Sigmoid colon (tissue), 7 donors: ENCODE results near the gene EML6. TPM values are rescaled to one million over a fixed set of nuclear protein-coding genes. Genes with fewer than 3 reads are reported as not detected.

ENCODE experiments used
- DNase-seq: peaks from one replicate; pipeline ENCODE4 v3.0.0-alpha.2; 2019
- H3K27ac ChIP-seq, 4 donors: fragments of 200-600 bp; sonication (generic); one replicate each; pipeline ENCODE4 v1.5.1; 2016 to 2019; ENCODE audit warnings: mild to moderate bottlenecking in 1 of 4
- H3K27me3 ChIP-seq, 3 donors: fragments of 200-600 bp; sonication (generic); one replicate each; pipeline ENCODE4 v1.5.1; 2019; ENCODE audit warnings: mild to moderate bottlenecking in 1 of 3
- H3K36me3 ChIP-seq, 4 donors: fragments of 200-600 bp; sonication (generic); one replicate each; pipeline ENCODE4 v1.5.1; 2016 to 2019
- H3K4me1 ChIP-seq, 4 donors: fragments of 200-600 bp; sonication (generic); one replicate each; pipeline ENCODE4 v1.5.1; 2017 to 2019
- H3K4me3 ChIP-seq, 4 donors: fragments of 200-600 bp; sonication (generic); one replicate each; pipeline ENCODE4 v1.5.1; 2017 to 2019; ENCODE audit warnings: mild to moderate bottlenecking in 2 of 4, moderate library complexity in 1 of 4
- H3K9me3 ChIP-seq, 4 donors: fragments of 200-600 bp in 3 of 4; sonication (generic) in 3 of 4; one replicate each; pipeline versions ENCODE4 v1.5.1 to v1.6.1; 2013 to 2019
- EP300 ChIP-seq, 4 donors: sonication (generic); formaldehyde crosslinking; IDR thresholded peaks; one replicate each; pipeline ENCODE4 v1.6.1; 2017; ENCODE audit warnings: antibody characterized with exemption in 4 of 4
- POLR2A ChIP-seq, 2 donors: fragments of 450-650 bp; IDR thresholded peaks; one replicate each; pipeline ENCODE4 v1.6.1; 2016; ENCODE audit warnings: antibody characterized with exemption in 2 of 2, mild to moderate bottlenecking in 2 of 2, moderate library complexity in 2 of 2
- POLR2AphosphoS5 ChIP-seq, 4 donors: sonication (generic); formaldehyde crosslinking; IDR thresholded peaks; one replicate each; pipeline ENCODE4 v1.6.1; 2017; ENCODE audit warnings: antibody characterized with exemption in 4 of 4
- WGBS, 2 donors: extraction: QIAGEN DNeasy Blood & Tissue Kit; methylation state at CpG; one replicate each; pipeline ENCODE4 v1.1.7; 2013; 5-methylcytosine and 5-hydroxymethylcytosine counted together
- intact Hi-C: fragments of 100-400 bp; cut with DNase I; formaldehyde crosslinking; loops from one replicate; pipeline ENCODE4 v1.15.1; 2023
- polyA plus RNA-seq, 3 donors: library from polyadenylated mRNA; stranded (reverse); fragments of 200-250 nt; gene quantifications; one replicate each; pipeline ENCODE4 v1.2.3, GENCODE V29; 2013
- total RNA-seq, 4 donors: library from RNA; depleted of rRNA; stranded (reverse); fragments of >200 nt; gene quantifications; one replicate each; pipeline ENCODE4 v1.1.0, GENCODE V29; 2016
- TF ChIP-seq, protein P1 (sequence below), 4 experiments: fragments of 450-650 bp in 3 of 4; fragments of 200-600 bp in 1 of 4; IDR thresholded peaks; one replicate each; pipeline ENCODE4 v1.5.1; 2016 to 2019; ENCODE audit warnings: antibody characterized with exemption in 4 of 4, mild to moderate bottlenecking in 3 of 4, moderate library complexity in 2 of 4
- donor health status: healthy with polysubstance abuse.
- donor health status: Bipolar disorder and iron deficiency.
- donor health status: healthy.

EML6 gene
- total and polyA plus RNA-seq, 7 donors, result 0.46 to 2.2 (median 1.2) TPM

DNA sequence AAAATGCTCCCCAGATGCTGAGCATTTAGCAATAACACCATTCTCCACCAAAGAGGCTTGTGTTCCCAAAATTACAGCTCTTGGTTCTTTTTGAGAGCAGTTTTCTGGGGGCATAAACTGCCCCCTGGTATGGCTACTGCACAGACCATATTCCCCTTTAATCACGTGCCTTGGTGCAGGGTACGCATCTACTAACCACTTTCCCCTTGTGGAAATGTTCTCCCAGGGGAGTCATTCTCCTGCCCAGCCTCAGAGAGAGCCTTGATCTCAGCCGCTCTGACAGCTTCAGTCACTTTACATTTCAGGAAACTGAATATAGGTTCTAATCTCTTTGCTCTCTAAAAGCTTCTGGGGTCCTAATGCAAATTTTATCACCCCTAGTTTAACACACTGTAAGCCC lies 44.7 kb upstream of the EML6 start:
- H3K4me1 ChIP-seq, result peaks cover 0 to 11% (median 2%) of the 10 kb centered on the region in 4 donors
- no peaks in the 10 kb centered on the region for H3K9me3 ChIP-seq
- no peak overlapping the region for H3K4me3 ChIP-seq
- no peak for TF ChIP-seq POLR2A (IDR thresholded peaks at IDR 0.05)
- TF ChIP-seq POLR2AphosphoS5 (IDR thresholded peaks at IDR 0.05), result no peak
- TF ChIP-seq EP300 (IDR thresholded peaks at IDR 0.05), result no peak
- TF ChIP-seq, protein P1, sequence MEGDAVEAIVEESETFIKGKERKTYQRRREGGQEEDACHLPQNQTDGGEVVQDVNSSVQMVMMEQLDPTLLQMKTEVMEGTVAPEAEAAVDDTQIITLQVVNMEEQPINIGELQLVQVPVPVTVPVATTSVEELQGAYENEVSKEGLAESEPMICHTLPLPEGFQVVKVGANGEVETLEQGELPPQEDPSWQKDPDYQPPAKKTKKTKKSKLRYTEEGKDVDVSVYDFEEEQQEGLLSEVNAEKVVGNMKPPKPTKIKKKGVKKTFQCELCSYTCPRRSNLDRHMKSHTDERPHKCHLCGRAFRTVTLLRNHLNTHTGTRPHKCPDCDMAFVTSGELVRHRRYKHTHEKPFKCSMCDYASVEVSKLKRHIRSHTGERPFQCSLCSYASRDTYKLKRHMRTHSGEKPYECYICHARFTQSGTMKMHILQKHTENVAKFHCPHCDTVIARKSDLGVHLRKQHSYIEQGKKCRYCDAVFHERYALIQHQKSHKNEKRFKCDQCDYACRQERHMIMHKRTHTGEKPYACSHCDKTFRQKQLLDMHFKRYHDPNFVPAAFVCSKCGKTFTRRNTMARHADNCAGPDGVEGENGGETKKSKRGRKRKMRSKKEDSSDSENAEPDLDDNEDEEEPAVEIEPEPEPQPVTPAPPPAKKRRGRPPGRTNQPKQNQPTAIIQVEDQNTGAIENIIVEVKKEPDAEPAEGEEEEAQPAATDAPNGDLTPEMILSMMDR (IDR thresholded peaks at IDR 0.05), result no peak
- 72 to 94% methylated on average over 3 of the region's 3 CpGs for WGBS, 2 donors
- no peak for DNase-seq
- H3K36me3 ChIP-seq, result no peaks in the 10 kb centered on the region
- H3K27me3 ChIP-seq, result no peaks in the 10 kb centered on the region
- intact Hi-C loops, result no loop called here
- H3K27ac ChIP-seq, result no peak overlapping the region

DNA sequence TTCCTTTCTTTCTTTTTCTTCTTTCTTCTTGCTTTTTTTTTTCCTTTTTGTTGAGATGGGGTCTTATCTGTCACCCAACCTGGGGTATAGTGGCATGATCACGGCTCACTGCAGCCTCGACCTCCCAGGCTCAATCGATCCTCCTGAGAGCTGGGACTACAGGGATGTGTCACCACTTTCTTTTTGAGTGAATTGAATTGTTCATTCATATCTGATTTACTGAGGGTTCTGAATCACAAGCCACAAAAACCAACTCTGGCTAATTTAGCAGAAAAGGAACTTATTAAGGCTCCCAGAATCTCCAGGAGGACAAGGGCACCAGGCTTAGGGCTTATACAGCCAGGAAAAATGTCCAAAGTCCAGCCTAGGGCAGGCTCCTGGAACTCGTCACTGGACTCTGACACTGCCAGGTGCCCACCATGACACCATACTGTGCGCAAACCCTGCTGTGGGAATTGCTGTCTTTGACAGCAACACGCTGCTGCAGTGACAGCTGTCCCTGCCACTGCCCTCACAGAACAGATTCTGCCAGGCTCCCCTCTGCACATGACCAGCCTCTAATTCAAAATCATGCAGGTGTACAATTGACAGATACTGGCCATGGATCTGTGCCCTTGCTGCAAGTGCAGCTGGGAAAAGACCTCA lies 42.9 kb upstream of the EML6 start:
- no peaks in the 10 kb centered on the region for H3K4me1 ChIP-seq
- no peak overlapping the region for H3K4me3 ChIP-seq
- H3K9me3 ChIP-seq, result no peaks in the 10 kb centered on the region
- 66 to 68% methylated on average over 6 of the region's 6 CpGs for WGBS, 2 donors
- intact Hi-C loops, result no loop called here
- no peaks in the 10 kb centered on the region for H3K36me3 ChIP-seq
- H3K27ac ChIP-seq, result no peak overlapping the region
- no peaks in the 10 kb centered on the region for H3K27me3 ChIP-seq
- no peak for DNase-seq
- TF ChIP-seq, protein P1 (IDR thresholded peaks at IDR 0.05), result no peak
- TF ChIP-seq EP300 (IDR thresholded peaks at IDR 0.05) (no peak), POLR2A (IDR thresholded peaks at IDR 0.05) (no peak), POLR2AphosphoS5 (IDR thresholded peaks at IDR 0.05) (no peak)

DNA sequence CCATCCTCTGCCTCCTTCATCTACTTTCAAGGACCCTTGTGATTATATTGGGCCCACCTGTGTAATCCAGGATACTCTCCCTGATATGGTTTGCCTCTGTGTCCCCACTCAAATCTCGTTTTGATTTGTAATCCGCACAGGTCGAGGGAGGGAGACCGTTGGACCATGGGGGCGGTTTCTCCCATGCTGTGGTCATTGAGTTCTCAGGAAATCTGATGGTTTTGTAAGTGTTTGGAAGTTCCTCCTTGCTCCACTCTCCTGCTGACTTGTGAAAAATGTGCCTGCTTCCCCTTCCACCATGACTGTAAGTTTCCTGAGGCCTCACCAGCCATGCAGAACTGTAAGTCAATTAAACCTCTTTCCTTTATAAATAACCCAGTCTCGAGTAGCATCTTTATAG lies 42.0 kb upstream of the EML6 start:
- 86 to 89% methylated on average over 6 of the region's 6 CpGs for WGBS, 2 donors
- Histone ChIP-seq H3K27me3 (no peaks in the 10 kb centered on the region), H3K4me3 (no peak overlapping the region), H3K4me1 (no peaks in the 10 kb centered on the region), H3K27ac (no peak overlapping the region), H3K36me3 (no peaks in the 10 kb centered on the region), H3K9me3 (no peaks in the 10 kb centered on the region)
- no peak for DNase-seq
- no peak for TF ChIP-seq POLR2A (IDR thresholded peaks at IDR 0.05)
- no peak for TF ChIP-seq EP300 (IDR thresholded peaks at IDR 0.05)
- TF ChIP-seq, protein P1 (IDR thresholded peaks at IDR 0.05), result no peak
- TF ChIP-seq POLR2AphosphoS5 (IDR thresholded peaks at IDR 0.05), result no peak
- intact Hi-C loops, result no loop called here

DNA sequence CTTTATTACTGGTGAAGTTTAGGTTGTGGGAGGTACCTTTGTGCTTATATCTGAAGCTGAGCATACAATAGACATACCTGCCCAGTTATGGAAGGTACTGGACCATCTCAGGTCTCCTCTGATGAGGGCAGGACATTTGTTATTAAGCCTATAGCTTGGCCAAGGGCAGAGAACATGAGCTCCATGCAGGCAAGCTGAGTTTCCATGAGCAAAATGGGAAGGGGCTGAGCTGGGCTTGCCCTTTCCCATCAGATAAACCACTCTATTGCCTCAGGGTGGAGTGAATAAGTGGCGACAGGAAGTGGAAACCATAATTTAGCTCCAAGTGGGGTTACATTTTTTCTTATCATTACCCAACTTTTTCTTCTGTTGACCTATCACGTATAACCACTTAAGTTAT lies 39.9 kb upstream of the EML6 start:
- Histone ChIP-seq H3K4me3 (no peak overlapping the region), H3K27ac (no peak overlapping the region), H3K4me1 (no peaks in the 10 kb centered on the region), H3K36me3 (no peaks in the 10 kb centered on the region), H3K9me3 (no peaks in the 10 kb centered on the region), H3K27me3 (no peaks in the 10 kb centered on the region)
- WGBS, 2 donors, result 79 to 88% methylated on average over 2 of the region's 2 CpGs
- intact Hi-C loops, result no loop called here
- no peak for DNase-seq
- TF ChIP-seq POLR2A (IDR thresholded peaks at IDR 0.05) (no peak), POLR2AphosphoS5 (IDR thresholded peaks at IDR 0.05) (no peak)

DNA sequence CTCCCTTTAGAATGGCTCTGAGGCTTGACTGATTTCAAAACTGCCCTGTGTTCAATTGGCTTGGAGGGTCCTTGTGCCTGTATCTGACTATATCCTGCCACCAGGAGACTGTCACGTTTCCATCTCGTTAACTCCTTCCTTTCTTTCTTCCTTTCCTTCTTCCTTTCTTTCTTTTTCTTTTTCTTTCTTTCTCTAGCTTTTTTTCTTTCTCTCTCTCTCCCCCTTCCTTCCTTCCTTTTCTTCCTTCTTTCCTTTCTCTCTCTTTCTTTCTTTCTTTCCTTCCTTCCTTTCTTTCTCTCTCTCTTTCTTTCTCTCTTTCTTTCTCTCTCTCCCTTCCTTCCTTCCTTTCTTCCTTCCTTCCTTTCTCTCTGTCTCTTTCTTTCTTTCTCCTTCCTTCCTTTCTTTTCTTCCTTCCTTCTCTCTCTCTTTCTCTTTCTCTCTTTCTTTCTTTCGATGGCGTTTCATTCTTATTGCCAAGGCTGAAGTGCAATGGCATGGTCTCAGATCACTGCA lies 38.1 kb upstream of the EML6 start:
- H3K4me3 ChIP-seq, result no peak overlapping the region
- TF ChIP-seq POLR2AphosphoS5 (IDR thresholded peaks at IDR 0.05), result no peak
- TF ChIP-seq, protein P1 (IDR thresholded peaks at IDR 0.05), result no peak
- TF ChIP-seq EP300 (IDR thresholded peaks at IDR 0.05), result no peak
- no peak for TF ChIP-seq POLR2A (IDR thresholded peaks at IDR 0.05)
- no peak overlapping the region for H3K27ac ChIP-seq
- no peaks in the 10 kb centered on the region for H3K36me3 ChIP-seq
- WGBS, 2 donors, result 80 to 88% methylated on average over 4 of the region's 4 CpGs
- H3K4me1 ChIP-seq, result no peaks in the 10 kb centered on the region
- H3K9me3 ChIP-seq, result no peaks in the 10 kb centered on the region
- DNase-seq, result no peak
- H3K27me3 ChIP-seq, result no peaks in the 10 kb centered on the region
- intact Hi-C loops, result no loop called here
